ENCODE data around the gene C18orf63. TPM values are rescaled to one million over a fixed set of nuclear protein-coding genes. Genes with fewer than 3 reads are reported as not detected.
A peak's percentile ranks its signal among the peaks of the same experiment; 100 is the strongest.

Gene C18orf63
- total RNA-seq, 1 experiment from 2014 or later: not detected

DNA sequence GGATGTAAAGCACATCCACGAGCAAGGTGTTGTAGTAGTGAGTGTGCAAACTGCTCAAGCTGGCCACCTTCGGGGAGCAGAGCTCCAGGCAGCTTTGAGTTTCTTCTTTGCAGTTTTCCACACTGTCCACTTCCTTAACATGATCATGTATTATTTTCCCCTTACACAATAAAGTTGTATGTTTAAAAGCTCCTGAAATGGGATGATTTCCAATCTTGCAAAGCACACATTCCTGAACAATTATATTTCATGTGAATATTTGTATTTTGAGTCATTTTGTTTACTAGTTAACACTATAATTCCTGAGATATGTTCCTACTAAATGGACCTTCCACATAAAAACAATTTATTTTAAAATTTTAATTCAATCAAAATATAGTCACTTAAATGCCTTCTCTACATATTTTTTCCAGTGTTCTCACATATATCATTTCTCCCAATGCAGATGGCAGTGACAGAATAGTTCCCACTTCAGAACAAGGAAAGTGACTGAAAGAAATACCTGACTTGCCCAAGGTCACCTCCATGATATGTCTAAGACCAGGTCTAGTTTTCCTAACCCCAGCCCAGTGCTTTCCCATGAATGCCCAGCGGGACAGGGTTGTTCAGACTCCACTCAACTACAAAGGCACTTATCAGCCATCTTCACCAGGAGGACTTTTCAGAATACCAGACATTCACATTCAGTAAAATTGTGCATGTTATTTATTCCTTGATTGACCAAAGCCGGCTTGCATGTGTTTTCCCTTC is 29.4 kb upstream of the C18orf63 start:
- DNase-seq: peak; percentile 61
- BruUV-seq (replicated peaks): no TSS peak
- Histone ChIP-seq H3K27me3 (ENCODE audit: low read length) (no peaks in the 10 kb centered on the region), H3K9me2 (replicated peaks; ENCODE audit: low read length) (no peaks in the 10 kb centered on the region), H3K4me1 (ENCODE audit: insufficient read depth, low read length) (peaks cover 78% of the 10 kb centered on the region), H3K36me3 (ENCODE audit: low read depth, low read length) (no peaks in the 10 kb centered on the region), H4K20me1 (ENCODE audit: low read length) (no peaks in the 10 kb centered on the region), H3F3A (ENCODE audit: low read length, unreplicated experiment) (no peaks in the 10 kb centered on the region), H3K4me2 (ENCODE audit: low read length) (peak overlapping the region; percentile 60), H3K9me3 (ENCODE audit: low read length) (no peaks in the 10 kb centered on the region), H3K79me2 (ENCODE audit: low read length) (peaks cover 97% of the 10 kb centered on the region), H3K4me3 (ENCODE audit: low read length) (peak overlapping the region; percentile 16; the same call in 1 of the 2 replicates), H3K9ac (ENCODE audit: low read length) (no peak overlapping the region), H2AFZ (ENCODE audit: low read length) (no peak overlapping the region), H3K27ac (ENCODE audit: low read length) (peak overlapping the region; percentile 27)
- ATAC-seq: peak; percentile 19
- ChIA-PET POLR2A (ENCODE audit: unreplicated experiment) (no interaction called here), CTCF (no interaction called here)
- intact Hi-C loops (cut with micrococcal nuclease): loop anchor here (2.0 kb wide), 2 partner anchors 19 to 45 kb away; no protein-coding TSS in a partner anchor
- TF ChIP-seq EZH2 (IDR thresholded peaks at IDR 0.05; ENCODE audit: low read length, unreplicated experiment) (no peak), EZH2phosphoT487 (IDR thresholded peaks at IDR 0.05; ENCODE audit: borderline replicate concordance, low read length) (no peak)
- TF ChIP-seq, protein P1, sequence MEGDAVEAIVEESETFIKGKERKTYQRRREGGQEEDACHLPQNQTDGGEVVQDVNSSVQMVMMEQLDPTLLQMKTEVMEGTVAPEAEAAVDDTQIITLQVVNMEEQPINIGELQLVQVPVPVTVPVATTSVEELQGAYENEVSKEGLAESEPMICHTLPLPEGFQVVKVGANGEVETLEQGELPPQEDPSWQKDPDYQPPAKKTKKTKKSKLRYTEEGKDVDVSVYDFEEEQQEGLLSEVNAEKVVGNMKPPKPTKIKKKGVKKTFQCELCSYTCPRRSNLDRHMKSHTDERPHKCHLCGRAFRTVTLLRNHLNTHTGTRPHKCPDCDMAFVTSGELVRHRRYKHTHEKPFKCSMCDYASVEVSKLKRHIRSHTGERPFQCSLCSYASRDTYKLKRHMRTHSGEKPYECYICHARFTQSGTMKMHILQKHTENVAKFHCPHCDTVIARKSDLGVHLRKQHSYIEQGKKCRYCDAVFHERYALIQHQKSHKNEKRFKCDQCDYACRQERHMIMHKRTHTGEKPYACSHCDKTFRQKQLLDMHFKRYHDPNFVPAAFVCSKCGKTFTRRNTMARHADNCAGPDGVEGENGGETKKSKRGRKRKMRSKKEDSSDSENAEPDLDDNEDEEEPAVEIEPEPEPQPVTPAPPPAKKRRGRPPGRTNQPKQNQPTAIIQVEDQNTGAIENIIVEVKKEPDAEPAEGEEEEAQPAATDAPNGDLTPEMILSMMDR (conservative IDR thresholded peaks at IDR 0.05; ENCODE audit: low read depth, low read length): no peak

DNA sequence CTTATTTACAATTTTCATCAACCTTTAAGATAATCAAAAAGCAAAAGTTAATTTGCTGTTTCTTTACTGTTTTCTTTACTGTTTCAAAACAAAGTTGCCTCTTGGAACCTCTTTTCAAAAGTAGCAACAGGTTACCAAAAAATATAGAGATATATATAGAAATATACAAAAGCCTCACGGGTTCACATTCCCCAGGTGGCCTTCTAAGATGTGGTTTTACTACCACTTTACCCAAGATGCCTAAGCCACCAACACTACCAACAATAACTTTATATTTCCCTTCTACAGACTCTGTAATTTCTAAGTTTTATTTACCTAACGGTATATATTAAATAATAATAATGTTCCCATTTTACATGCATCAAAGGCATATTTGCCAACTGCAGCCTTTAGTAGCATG is 28.8 kb upstream of the C18orf63 start:
- ChIA-PET POLR2A (ENCODE audit: unreplicated experiment) (no interaction called here), CTCF (interaction anchor here (0.6 kb wide), 1 partner anchor 1524 kb away, joined by 4 read pairs; no protein-coding TSS in a partner anchor)
- peaks cover 76% of the 10 kb centered on the region for H3K4me1 ChIP-seq (ENCODE audit: insufficient read depth, low read length)
- intact Hi-C loops (cut with micrococcal nuclease): loop anchor here (2.0 kb wide), 2 partner anchors 20 to 44 kb away; no protein-coding TSS in a partner anchor
- H4K20me1 ChIP-seq (ENCODE audit: low read length): no peaks in the 10 kb centered on the region
- no peaks in the 10 kb centered on the region for H3K36me3 ChIP-seq (ENCODE audit: low read depth, low read length)
- H3K4me3 ChIP-seq (ENCODE audit: low read length): no peak overlapping the region
- no peak for TF ChIP-seq EZH2 (IDR thresholded peaks at IDR 0.05; ENCODE audit: low read length, unreplicated experiment)
- no peak for TF ChIP-seq EZH2phosphoT487 (IDR thresholded peaks at IDR 0.05; ENCODE audit: borderline replicate concordance, low read length)
- TF ChIP-seq, protein P1 (conservative IDR thresholded peaks at IDR 0.05; ENCODE audit: low read depth, low read length): no peak
- peaks cover 93% of the 10 kb centered on the region for H3K79me2 ChIP-seq (ENCODE audit: low read length)
- no peaks in the 10 kb centered on the region for H3K9me2 ChIP-seq (replicated peaks; ENCODE audit: low read length)
- no peak for ATAC-seq
- H2AFZ ChIP-seq (ENCODE audit: low read length): no peak overlapping the region
- H3K4me2 ChIP-seq (ENCODE audit: low read length): peak overlapping the region; percentile 60
- no TSS peak for BruUV-seq (replicated peaks)
- no peaks in the 10 kb centered on the region for H3K9me3 ChIP-seq (ENCODE audit: low read length)
- H3F3A ChIP-seq (ENCODE audit: low read length, unreplicated experiment): no peaks in the 10 kb centered on the region
- peak overlapping the region; percentile 27; the same call in 1 of the 2 replicates for H3K27ac ChIP-seq (ENCODE audit: low read length)
- no peak for DNase-seq
- no peak overlapping the region for H3K9ac ChIP-seq (ENCODE audit: low read length)
- H3K27me3 ChIP-seq (ENCODE audit: low read length): no peaks in the 10 kb centered on the region

DNA sequence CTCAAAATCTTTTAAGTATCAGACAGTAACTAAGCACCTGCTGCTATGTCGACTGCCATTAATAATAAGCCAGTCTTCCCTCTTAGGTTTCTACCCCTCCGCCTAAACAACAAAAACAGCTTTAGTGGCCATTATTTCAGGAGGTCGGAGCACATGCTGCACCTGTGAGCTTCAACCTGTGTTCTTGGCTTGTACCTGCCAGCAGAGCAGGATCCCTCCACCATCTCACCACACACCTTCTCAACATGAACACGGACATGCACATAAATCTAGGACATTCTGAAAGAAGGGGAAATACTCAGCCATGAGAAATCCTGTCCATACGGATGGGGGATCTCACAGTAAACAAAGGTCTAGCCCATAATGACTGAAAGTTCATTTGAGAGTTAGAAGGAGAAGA is 27.6 kb upstream of the C18orf63 start:
- no peaks in the 10 kb centered on the region for H3K9me3 ChIP-seq (ENCODE audit: low read length)
- H3K79me2 ChIP-seq (ENCODE audit: low read length): peaks cover 81% of the 10 kb centered on the region
- peak overlapping the region; percentile 96 for H3K4me2 ChIP-seq (ENCODE audit: low read length)
- H4K20me1 ChIP-seq (ENCODE audit: low read length): no peaks in the 10 kb centered on the region
- H3K4me3 ChIP-seq (ENCODE audit: low read length): peak overlapping the region; percentile 50
- H2AFZ ChIP-seq (ENCODE audit: low read length): 0 out of 2 replicates have a peak overlapping the region, but pooled peaks have one; percentile 63
- H3K9ac ChIP-seq (ENCODE audit: low read length): no peak overlapping the region
- DNase-seq (no peak), ATAC-seq (no peak)
- CTCF ChIA-PET: interaction anchor here (1.2 kb wide), 1 partner anchor 55 kb away, joined by 3 read pairs; no protein-coding TSS in a partner anchor
- BruUV-seq (replicated peaks): TSS peak; percentile 6
- intact Hi-C loops (cut with micrococcal nuclease): no loop called here
- H3K27ac ChIP-seq (ENCODE audit: low read length): peak overlapping the region; percentile 66; the same call in 1 of the 2 replicates
- POLR2A ChIA-PET (ENCODE audit: unreplicated experiment): interaction anchor here (0.6 kb wide), 1 partner anchor 132 kb away, joined by 3 read pairs; no protein-coding TSS in a partner anchor
- H3K4me1 ChIP-seq (ENCODE audit: insufficient read depth, low read length): peaks cover 64% of the 10 kb centered on the region
- no peaks in the 10 kb centered on the region for H3K9me2 ChIP-seq (replicated peaks; ENCODE audit: low read length)
- H3K36me3 ChIP-seq (ENCODE audit: low read depth, low read length): no peaks in the 10 kb centered on the region
- TF ChIP-seq EZH2 (IDR thresholded peaks at IDR 0.05; ENCODE audit: low read length, unreplicated experiment) (no peak), EZH2phosphoT487 (IDR thresholded peaks at IDR 0.05; ENCODE audit: borderline replicate concordance, low read length) (no peak)
- TF ChIP-seq, protein P1 (conservative IDR thresholded peaks at IDR 0.05; ENCODE audit: low read depth, low read length): no peak
- H3F3A ChIP-seq (ENCODE audit: low read length, unreplicated experiment): no peaks in the 10 kb centered on the region
- no peaks in the 10 kb centered on the region for H3K27me3 ChIP-seq (ENCODE audit: low read length)

All from PC-3 (cell line).